H1 (cell line): ENCODE measurements around the gene MYL6B. TPM values are rescaled to one million over a fixed set of nuclear protein-coding genes. Genes with fewer than 3 reads are reported as not detected.
A peak's percentile ranks its signal among the peaks of the same experiment; 100 is the strongest.

Source experiments
- CTCF ChIA-PET: fragments of 300-600 bp; sonication (Branson Sonifier 250); formaldehyde crosslinking; loops from one replicate; lab custom pipeline; 2021; ENCODE audit not compliant: partially characterized antibody; lab: Charles Lee
- POLR2A ChIA-PET: fragments of 300-600 bp; sonication (Branson Sonifier 250); formaldehyde crosslinking; loops from one replicate; lab custom pipeline; 2021; ENCODE audit warnings: inconsistent platforms; ENCODE audit not compliant: partially characterized antibody; lab: Charles Lee
- DNase-seq, 2 experiments: peaks; one replicate each; pipeline versions ENCODE4 v3.0.0 to v3.0.0-alpha.2; 2010 to 2022; ENCODE audit warnings: low spot score in 2 of 2, low read depth in 1 of 2, mixed read lengths in 1 of 2
- FAIRE-seq: peaks from 2 replicates; lab custom pipeline; 2011; peaks lifted over from hg19 to GRCh38; lab: Jason Lieb, UNC
- H2AFZ ChIP-seq: 2 replicates; pipeline ENCODE4 v1.8.1; 2012; ENCODE audit warnings: low read length, inconsistent platforms
- H2AK5ac ChIP-seq: 2 replicates; pipeline ENCODE4 v1.6.1; 2013; ENCODE audit warnings: low read depth, low read length
- H2BK120ac ChIP-seq: replicated peaks from 2 replicates; pipeline ENCODE3; 2013; ENCODE audit warnings: low read depth, low read length, inconsistent platforms
- H2BK12ac ChIP-seq: 2 replicates; pipeline ENCODE4 v1.6.1; 2013; ENCODE audit warnings: low read depth, low read length
- H2BK15ac ChIP-seq: 2 replicates; pipeline ENCODE4 v1.6.1; 2013; ENCODE audit warnings: low read length
- H2BK20ac ChIP-seq: 2 replicates; pipeline ENCODE4 v1.6.1; 2013; ENCODE audit warnings: low read length
- H2BK5ac ChIP-seq: 2 replicates; pipeline ENCODE4 v1.6.1; 2013; ENCODE audit warnings: low read depth, low read length
- H3K14ac ChIP-seq: 2 replicates; pipeline ENCODE4 v1.6.1; 2013; ENCODE audit warnings: inconsistent platforms; ENCODE audit not compliant: insufficient read length
- H3K18ac ChIP-seq: 2 replicates; pipeline ENCODE4 v1.6.1; 2013; ENCODE audit warnings: low read length; ENCODE audit errors: extremely low read depth
- H3K23ac ChIP-seq: 2 replicates; pipeline ENCODE4 v1.6.1; 2013; ENCODE audit warnings: inconsistent platforms; ENCODE audit not compliant: insufficient read length
- H3K23me2 ChIP-seq: 2 replicates; pipeline ENCODE4 v1.6.1; 2013; ENCODE audit warnings: low read depth, low read length
- H3K27ac ChIP-seq: 2 replicates; pipeline ENCODE4 v1.6.1; 2011; ENCODE audit warnings: low read depth, low read length, inconsistent platforms
- H3K27me3 ChIP-seq, 4 experiments: replicated peaks in 1 of 4; 1 replicate in 1 of 4; 2 replicates in 3 of 4; pipeline versions ENCODE4 v1.6.1 to v1.8.1; 2011 to 2013; ENCODE audit warnings: low read length in 3 of 4, mild to moderate bottlenecking in 3 of 4, inconsistent platforms in 2 of 4, mixed read lengths in 2 of 4, moderate library complexity in 1 of 4; ENCODE audit not compliant: control insufficient read depth in 3 of 4, insufficient read depth in 3 of 4; ENCODE audit errors: extremely low read depth in 1 of 4
- H3K36me3 ChIP-seq, 4 experiments: 2 replicates each; pipeline versions ENCODE4 v1.6.1 to v1.8.1; 2011 to 2013; ENCODE audit warnings: mild to moderate bottlenecking in 4 of 4, low read length in 3 of 4, moderate library complexity in 2 of 4, control low read depth in 1 of 4, inconsistent platforms in 1 of 4; ENCODE audit not compliant: insufficient read depth in 4 of 4, control insufficient read depth in 2 of 4
- H3K4ac ChIP-seq: replicated peaks from 2 replicates; pipeline ENCODE3; 2013; ENCODE audit warnings: low read length, low read depth, mixed read lengths, inconsistent platforms; ENCODE audit not compliant: insufficient read length
- H3K4me1 ChIP-seq, 4 experiments: replicated peaks in 1 of 4; 1 replicate in 1 of 4; 2 replicates in 3 of 4; pipeline versions ENCODE4 v1.6.1 to v1.8.1; 2011 to 2013; ENCODE audit warnings: low read length in 3 of 4, inconsistent platforms in 2 of 4, mixed read lengths in 1 of 4; ENCODE audit not compliant: insufficient read depth in 4 of 4, control insufficient read depth in 3 of 4
- H3K4me2 ChIP-seq, 2 experiments: 2 replicates each; pipeline versions ENCODE4 v1.6.1 to v1.8.1; 2011 to 2013; ENCODE audit warnings: low read depth in 2 of 2, low read length in 2 of 2, control low read depth in 1 of 2, inconsistent platforms in 1 of 2, mild to moderate bottlenecking in 1 of 2; ENCODE audit not compliant: insufficient read depth in 1 of 2
- H3K4me3 ChIP-seq, 4 experiments: fragments of 200-600, 300-600 bp in 1 of 4; sonication (generic), shearing (Covaris generic), sonication (Bioruptor Twin) in 1 of 4; 2 replicates each; pipeline versions ENCODE4 v1.5.1 to v1.8.1; 2011 to 2016; ENCODE audit warnings: low read length in 4 of 4, low read depth in 3 of 4, control low read depth in 2 of 4, inconsistent platforms in 2 of 4, mild to moderate bottlenecking in 2 of 4, mixed read lengths in 1 of 4, moderate library complexity in 1 of 4; ENCODE audit not compliant: insufficient read depth in 2 of 4; ENCODE audit errors: extremely low read depth in 1 of 4
- H3K56ac ChIP-seq: replicated peaks from 2 replicates; pipeline ENCODE3; 2013; ENCODE audit warnings: low read depth, mild to moderate bottlenecking, mixed read lengths, low read length, inconsistent platforms; ENCODE audit not compliant: insufficient read length
- H3K79me1 ChIP-seq: 2 replicates; pipeline ENCODE4 v1.6.1; 2013; ENCODE audit warnings: low read depth, low read length, control low read depth
- H3K79me2 ChIP-seq, 2 experiments: 2 replicates each; pipeline versions ENCODE4 v1.6.1 to v1.8.1; 2012 to 2013; ENCODE audit warnings: low read length in 2 of 2, mild to moderate bottlenecking in 2 of 2, inconsistent platforms in 1 of 2; ENCODE audit not compliant: insufficient read depth in 2 of 2, control insufficient read depth in 1 of 2
- H3K9ac ChIP-seq, 4 experiments: replicated peaks in 1 of 4; 1 replicate in 1 of 4; 2 replicates in 3 of 4; pipeline versions ENCODE4 v1.6.1 to v1.8.1; 2011 to 2013; ENCODE audit warnings: low read depth in 3 of 4, low read length in 3 of 4, control low read depth in 2 of 4, mild to moderate bottlenecking in 2 of 4, moderate library complexity in 2 of 4, inconsistent platforms in 1 of 4; ENCODE audit errors: extremely low read depth in 1 of 4
- H3K9me3 ChIP-seq, 2 experiments: 2 replicates each; pipeline versions ENCODE4 v1.6.1 to v1.8.1; 2012 to 2013; ENCODE audit warnings: mild to moderate bottlenecking in 2 of 2, moderate library complexity in 2 of 2, control low read depth in 1 of 2, inconsistent platforms in 1 of 2, low read depth in 1 of 2, low read length in 1 of 2, mixed read lengths in 1 of 2; ENCODE audit not compliant: insufficient read depth in 2 of 2
- H4K20me1 ChIP-seq, 2 experiments: replicated peaks in 1 of 2; 2 replicates each; pipeline versions ENCODE3 to v1.8.1; 2011 to 2013; ENCODE audit warnings: inconsistent platforms in 2 of 2, low read length in 2 of 2, mild to moderate bottlenecking in 1 of 2; ENCODE audit not compliant: insufficient read depth in 2 of 2, control insufficient read depth in 1 of 2
- H4K5ac ChIP-seq: 2 replicates; pipeline ENCODE4 v1.6.1; 2013; ENCODE audit warnings: low read length, low read depth, mixed read lengths, inconsistent platforms; ENCODE audit not compliant: insufficient read length
- H4K8ac ChIP-seq: 2 replicates; pipeline ENCODE4 v1.8.0; 2013; ENCODE audit warnings: mild to moderate bottlenecking, moderate library complexity, low read length, inconsistent platforms; ENCODE audit not compliant: insufficient read depth; ENCODE audit errors: extremely low read depth
- H4K91ac ChIP-seq: replicated peaks from 2 replicates; pipeline ENCODE3; 2013; ENCODE audit warnings: low read length, mixed read lengths, inconsistent platforms; ENCODE audit not compliant: insufficient read length
- CHD2 ChIP-seq: IDR thresholded peaks from 2 replicates; pipeline ENCODE4 v1.6.1; 2012; ENCODE audit warnings: low read length, improper control_type of control experiment
- MAFK ChIP-seq: IDR thresholded peaks from 2 replicates; pipeline ENCODE4 v1.6.1; 2012; ENCODE audit warnings: low read depth, mild to moderate bottlenecking, improper control_type of control experiment, low read length
- NRF1 ChIP-seq: IDR thresholded peaks from 2 replicates; pipeline ENCODE4 v1.6.1; 2011; ENCODE audit warnings: mild to moderate bottlenecking, low read depth, low read length, improper control_type of control experiment
- POLR2A ChIP-seq, 2 experiments: IDR thresholded peaks; 1 replicate in 1 of 2; 2 replicates in 1 of 2; pipeline ENCODE4 v1.6.1; 2011; ENCODE audit warnings: low read depth in 2 of 2, low read length in 2 of 2, mild to moderate bottlenecking in 2 of 2; ENCODE audit errors: control extremely low read depth in 1 of 2
- POLR2AphosphoS5 ChIP-seq: IDR thresholded peaks from 2 replicates; pipeline ENCODE4 v1.6.1; 2011; ENCODE audit warnings: low read depth, low read length
- SIRT6 ChIP-seq: IDR thresholded peaks from one replicate; pipeline ENCODE4 v1.7.1; 2012; ENCODE audit warnings: low read length, inconsistent platforms
- TBP ChIP-seq: IDR thresholded peaks from 2 replicates; pipeline ENCODE4 v1.6.1; 2011; ENCODE audit warnings: low read depth, low read length, improper control_type of control experiment
- WGBS, 2 experiments: shearing (Covaris generic) in 1 of 2; methylation state at CpG; one replicate each; pipeline versions ENCODE4 v1.1.6 to v1.1.7; 2013 to 2015; ENCODE audit warnings: low lambda C conversion rate in 2 of 2, mixed read lengths in 2 of 2, inconsistent platforms in 1 of 2, low coverage in 1 of 2, missing lambda C conversion rate in 1 of 2; ENCODE audit not compliant: insufficient replicate concordance in 2 of 2, insufficient coverage in 1 of 2, insufficient read length in 1 of 2; ENCODE audit errors: extremely low coverage in 1 of 2, missing lambda C conversion rate in 1 of 2; 5-methylcytosine and 5-hydroxymethylcytosine counted together
- polyA plus RNA-seq, 7 experiments: library from polyadenylated mRNA; depleted of rRNA in 3 of 7; stranded (reverse) in 5 of 7; unstranded in 2 of 7; fragments of >200 nt in 5 of 7; fragments of 200-250 nt in 2 of 7; gene quantifications; 1 replicate in 5 of 7; 2 replicates in 1 of 7; 4 replicates in 1 of 7; pipeline versions ENCODE4 v1.2.1 to v1.2.3, GENCODE V29; 2011 to 2013; ENCODE audit warnings: missing spikeins in 2 of 7, mixed read lengths in 2 of 7
- total RNA-seq: library from RNA; stranded (reverse); fragmentation: NEBNext Ultra II Directional; extraction: Animal tissue kit (Norgen Biotek cat#: 25700); gene quantifications from 2 replicates; pipeline ENCODE4 v1.2.1, GENCODE V29; 2021
- TF ChIP-seq, protein P1 (sequence below): IDR thresholded peaks from 2 replicates; pipeline ENCODE4 v1.6.1; 2012; ENCODE audit warnings: inconsistent platforms
- TF ChIP-seq, protein P2 (sequence below): IDR thresholded peaks from 2 replicates; pipeline ENCODE4 v1.6.1; 2012; ENCODE audit warnings: inconsistent platforms

The MYL6B gene
- total and polyA plus RNA-seq, 2 of the 8 experiments (the other 6 are each of a cell fraction or from before 2014, with no cell fraction given) = 163 to 202 TPM

DNA sequence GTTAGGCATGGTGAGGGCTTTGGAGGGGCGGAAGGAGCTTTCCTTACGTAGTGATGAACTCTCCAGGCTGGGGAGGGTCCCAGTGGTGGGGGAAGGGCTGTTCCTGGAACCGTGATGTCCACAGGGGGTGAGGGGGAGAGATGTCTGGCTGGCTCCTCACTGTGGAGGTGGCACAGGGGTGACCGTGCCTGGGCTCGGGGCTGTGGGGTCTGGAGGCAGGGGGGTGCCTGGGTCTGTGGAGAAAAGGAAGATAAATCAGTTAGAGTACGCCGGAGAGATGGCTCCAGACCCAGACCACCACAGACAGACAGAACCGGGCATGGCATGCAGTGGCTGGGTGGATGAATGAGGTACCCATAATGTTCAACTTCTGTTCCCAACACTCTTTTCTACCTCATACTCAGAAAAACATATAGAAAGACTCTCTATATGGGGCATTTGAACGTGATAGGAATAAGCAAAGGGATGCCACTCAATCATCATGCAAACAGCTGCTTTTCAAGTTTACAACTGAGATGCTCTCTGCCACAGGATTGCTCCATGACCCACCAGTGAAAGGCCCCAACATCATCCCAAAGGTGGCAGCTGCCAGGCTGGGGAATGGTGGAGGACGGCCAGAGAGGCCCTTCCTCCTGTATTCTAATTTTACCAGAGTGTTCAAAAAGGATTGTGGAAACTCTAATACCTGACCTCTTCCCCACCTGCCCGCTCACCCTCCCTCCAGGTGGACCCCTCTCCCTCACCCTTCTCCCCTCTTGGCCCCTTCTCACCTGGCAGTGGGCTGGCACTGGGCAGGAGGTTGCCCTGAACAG, 11.4 kb downstream of the MYL6B start:
- FAIRE-seq = no peak
- Histone ChIP-seq H2BK20ac (no peak overlapping the region), H3K36me3 (peaks cover 39 to 83% (median 67%) of the 10 kb centered on the region in 4 experiments), H3K4ac (no peak overlapping the region), H3K14ac (no peak overlapping the region), H3K23me2 (peaks cover 12% of the 10 kb centered on the region), H3K9me3 (no peaks in the 10 kb centered on the region), H3K4me3 (no peak overlapping the region), H2BK12ac (no peak overlapping the region), H2BK120ac (no peak overlapping the region), H2BK5ac (no peak overlapping the region), H3K4me2 (no peak overlapping the region; a peak in 1 of 4 replicates), H2BK15ac (no peak overlapping the region), H4K5ac (no peak overlapping the region), H2AFZ (no peak overlapping the region), H3K23ac (no peak overlapping the region), H3K9ac (no peak overlapping the region), H4K91ac (no peak overlapping the region), H3K79me2 (peaks cover 3 to 20% of the 10 kb centered on the region in 2 experiments), H3K18ac (no peak overlapping the region), H3K79me1 (peaks cover 3% of the 10 kb centered on the region; the same call in 1 of the 2 replicates), H2AK5ac (no peak overlapping the region), H3K56ac (no peak overlapping the region), H4K20me1 (peaks cover 11 to 23% of the 10 kb centered on the region in 2 experiments), H3K27ac (no peak overlapping the region), H3K4me1 (peaks cover 3 to 28% (median 16%) of the 10 kb centered on the region in 4 experiments), H4K8ac (peak overlapping the region; percentile 62; the same call in 1 of the 2 replicates), H3K27me3 (no peaks in the 10 kb centered on the region)
- TF ChIP-seq NRF1 (0 out of 2 replicates have a peak, but pooled peaks have one; percentile 4), SIRT6 (peak; percentile 35), MAFK (no peak), TBP (no peak), POLR2AphosphoS5 (peak; percentile 95), CHD2 (0 out of 2 replicates have a peak, but pooled peaks have one; percentile 10), POLR2A (IDR thresholded peaks at IDR 0.05; ENCODE audit: control extremely low read depth in 1 of 2, low read depth in 2 of 2, low read length in 2 of 2) (peak; percentile 45)
- TF ChIP-seq, protein P1, sequence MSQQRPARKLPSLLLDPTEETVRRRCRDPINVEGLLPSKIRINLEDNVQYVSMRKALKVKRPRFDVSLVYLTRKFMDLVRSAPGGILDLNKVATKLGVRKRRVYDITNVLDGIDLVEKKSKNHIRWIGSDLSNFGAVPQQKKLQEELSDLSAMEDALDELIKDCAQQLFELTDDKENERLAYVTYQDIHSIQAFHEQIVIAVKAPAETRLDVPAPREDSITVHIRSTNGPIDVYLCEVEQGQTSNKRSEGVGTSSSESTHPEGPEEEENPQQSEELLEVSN = no peak
- TF ChIP-seq, protein P2, sequence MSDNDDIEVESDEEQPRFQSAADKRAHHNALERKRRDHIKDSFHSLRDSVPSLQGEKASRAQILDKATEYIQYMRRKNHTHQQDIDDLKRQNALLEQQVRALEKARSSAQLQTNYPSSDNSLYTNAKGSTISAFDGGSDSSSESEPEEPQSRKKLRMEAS = no peak
- ChIA-PET CTCF (interaction anchor here (0.8 to 6.8 kb wide), 11 partner anchors 11 to 1018 kb away, joined by 3 to 47 read pairs (median 7); partner anchors contain the start of genes COQ10A, ESYT1, MYL6B and RNF41), POLR2A (interaction anchor here (1.0 to 15.6 kb wide), 14 partner anchors 10 to 238 kb away, joined by 3 to 656 read pairs (median 18); partner anchors contain the start of genes ERBB3, PA2G4, RNF41 and SMARCC2)
- no peak for DNase-seq
- 84% methylated on average over 9 of the region's 11 CpGs; no CpG with 5 or more reads in 1 of the 2 experiments for WGBS, 2 experiments
